ENCODE results near the gene SPACA4.
"Not testable (repeated sequence)": the region's sequence is repeated elsewhere in the genome, so short reads cannot be mapped to it uniquely, and the experiment has no call there.

SPACA4 gene

GRCh38 chr19:48606463-48607358 is at the start of gene SPACA4:
SPACA4 (plus strand) TSS chr19:48606742; CDS start chr19:48606979, 237 bp downstream.
- no peak for DNase-seq

GRCh38 chr19:48556825-48557224 is 49.7 kb upstream of the SPACA4 start:
- DNase-seq = no peak

- DNase-seq = no peak
These were observed 48.4 kb upstream of the SPACA4 start for GRCh38 chr19:48558018-48558684.

- no peak for DNase-seq
These were observed 46.4 kb upstream of the SPACA4 start for GRCh38 chr19:48560095-48560530.

GRCh38 chr19:48561412-48561811 is 45.1 kb upstream of the SPACA4 start:
- no peak for DNase-seq

GRCh38 chr19:48565090-48565489 is 41.5 kb upstream of the SPACA4 start:
- no peak for DNase-seq

GRCh38 chr19:48568345-48568886 is 38.1 kb upstream of the SPACA4 start:
- no peak for DNase-seq

- DNase-seq = no peak
These were observed 36.7 kb upstream of the SPACA4 start for GRCh38 chr19:48569814-48570213.

GRCh38 chr19:48571378-48572162 is 35.0 kb upstream of the SPACA4 start:
- DNase-seq = no peak

GRCh38 chr19:48573163-48573505 is 33.4 kb upstream of the SPACA4 start:
- no peak for DNase-seq

GRCh38 chr19:48575931-48576622 is 30.5 kb upstream of the SPACA4 start:
- no peak for DNase-seq

GRCh38 chr19:48577908-48578307 is 28.6 kb upstream of the SPACA4 start:
- not testable (repeated sequence) for DNase-seq

GRCh38 chr19:48578891-48579290 is 27.7 kb upstream of the SPACA4 start:
- DNase-seq = no peak

- no peak for DNase-seq
These were observed 24.4 kb upstream of the SPACA4 start for GRCh38 chr19:48582168-48582567.

GRCh38 chr19:48587387-48587786 is 19.2 kb upstream of the SPACA4 start:
- no peak for DNase-seq

GRCh38 chr19:48588670-48589401 is 17.7 kb upstream of the SPACA4 start:
- no peak for DNase-seq

- no peak for DNase-seq
These were observed 15.5 kb upstream of the SPACA4 start for GRCh38 chr19:48591021-48591420.

- DNase-seq = no peak
These were observed 11.4 kb upstream of the SPACA4 start for GRCh38 chr19:48595171-48595570.

- no peak for DNase-seq
These were observed 10.7 kb upstream of the SPACA4 start for GRCh38 chr19:48595833-48596232.

GRCh38 chr19:48596237-48596636 is 10.3 kb upstream of the SPACA4 start:
- no peak for DNase-seq

GRCh38 chr19:48596679-48597465 is 9.7 kb upstream of the SPACA4 start:
- DNase-seq = no peak

Data from SIG-M5 (cell line).